ENCODE measurements around the gene PPP1R27. TPM values are rescaled to one million over a fixed set of nuclear protein-coding genes. Genes with fewer than 3 reads are reported as not detected.

Gene PPP1R27
- total and polyA plus RNA-seq, 9 of the 15 experiments (the other 6 are each of a cell fraction or from before 2014, with no cell fraction given): 0.29 to 6.9 (median 1.5) TPM; not detected in 2

DNA sequence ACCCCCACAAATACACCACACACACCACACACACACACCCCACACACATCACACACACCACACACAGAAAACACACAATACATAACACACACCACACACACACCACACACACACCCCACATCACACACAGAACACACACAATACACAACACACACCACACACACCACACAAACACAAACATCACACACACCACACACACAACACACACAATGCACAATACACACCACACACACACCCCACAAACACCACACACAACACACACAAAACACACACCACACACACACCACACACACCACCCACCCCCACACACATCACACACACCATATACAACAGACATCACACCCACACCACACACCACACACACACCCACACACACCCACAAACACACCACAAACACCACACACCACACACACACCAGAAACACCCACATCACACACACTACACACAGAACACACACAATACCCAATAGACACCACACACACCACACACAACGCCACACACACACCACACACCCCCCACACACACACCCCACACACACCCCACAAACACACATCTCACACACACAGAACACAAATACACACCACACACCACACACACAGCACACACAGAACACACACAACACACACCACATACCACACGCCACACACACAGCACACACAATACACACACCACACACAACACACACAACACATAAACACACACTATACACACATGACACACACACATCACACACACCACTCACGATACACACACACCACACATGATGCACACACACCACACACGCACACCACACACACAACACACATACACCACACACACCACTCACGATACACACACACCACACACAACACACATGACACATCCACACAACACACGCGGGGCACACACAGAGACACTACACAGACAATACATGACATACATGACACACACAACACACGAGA, 41.9 kb downstream of the PPP1R27 start (continued):
- peak; percentile 16; the same call in 1 of the 2 replicates for TF ChIP-seq NFIC (IDR thresholded peaks at IDR 0.05)
- TF ChIP-seq NR2C1 (IDR thresholded peaks at IDR 0.05): 0 out of 2 replicates have a peak, but pooled peaks have one; percentile 13
- no peak for TF ChIP-seq NR2C1 (tag; IDR thresholded peaks at IDR 0.05)
- no peak for TF ChIP-seq HMG20A (CRISPR knock-in tag; conservative IDR thresholded peaks at IDR 0.05)
- no peak for TF ChIP-seq TCF7 (IDR thresholded peaks at IDR 0.05; ENCODE audit: borderline replicate concordance)
- TF ChIP-seq, protein P1, sequence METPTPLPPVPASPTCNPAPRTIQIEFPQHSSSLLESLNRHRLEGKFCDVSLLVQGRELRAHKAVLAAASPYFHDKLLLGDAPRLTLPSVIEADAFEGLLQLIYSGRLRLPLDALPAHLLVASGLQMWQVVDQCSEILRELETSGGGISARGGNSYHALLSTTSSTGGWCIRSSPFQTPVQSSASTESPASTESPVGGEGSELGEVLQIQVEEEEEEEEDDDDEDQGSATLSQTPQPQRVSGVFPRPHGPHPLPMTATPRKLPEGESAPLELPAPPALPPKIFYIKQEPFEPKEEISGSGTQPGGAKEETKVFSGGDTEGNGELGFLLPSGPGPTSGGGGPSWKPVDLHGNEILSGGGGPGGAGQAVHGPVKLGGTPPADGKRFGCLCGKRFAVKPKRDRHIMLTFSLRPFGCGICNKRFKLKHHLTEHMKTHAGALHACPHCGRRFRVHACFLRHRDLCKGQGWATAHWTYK (CRISPR knock-in tag; IDR thresholded peaks at IDR 0.05): no peak
- 0 out of 2 replicates have a peak, but pooled peaks have one; percentile 15 for TF ChIP-seq CBFB (CRISPR knock-in tag; IDR thresholded peaks at IDR 0.05)
- TF ChIP-seq ELF4 (CRISPR knock-in tag; IDR thresholded peaks at IDR 0.05): peak; percentile 73
- TF ChIP-seq, protein P2, sequence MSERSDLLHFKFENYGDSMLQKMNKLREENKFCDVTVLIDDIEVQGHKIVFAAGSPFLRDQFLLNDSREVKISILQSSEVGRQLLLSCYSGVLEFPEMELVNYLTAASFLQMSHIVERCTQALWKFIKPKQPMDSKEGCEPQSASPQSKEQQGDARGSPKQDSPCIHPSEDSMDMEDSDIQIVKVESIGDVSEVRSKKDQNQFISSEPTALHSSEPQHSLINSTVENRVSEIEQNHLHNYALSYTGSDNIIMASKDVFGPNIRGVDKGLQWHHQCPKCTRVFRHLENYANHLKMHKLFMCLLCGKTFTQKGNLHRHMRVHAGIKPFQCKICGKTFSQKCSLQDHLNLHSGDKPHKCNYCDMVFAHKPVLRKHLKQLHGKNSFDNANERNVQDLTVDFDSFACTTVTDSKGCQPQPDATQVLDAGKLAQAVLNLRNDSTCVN (CRISPR knock-in tag; IDR thresholded peaks at IDR 0.05): peak; percentile 77; the same call in 1 of the 2 replicates
- no peak for TF ChIP-seq ZNF212 (CRISPR knock-in tag; IDR thresholded peaks at IDR 0.05)
- TF ChIP-seq, protein P3, sequence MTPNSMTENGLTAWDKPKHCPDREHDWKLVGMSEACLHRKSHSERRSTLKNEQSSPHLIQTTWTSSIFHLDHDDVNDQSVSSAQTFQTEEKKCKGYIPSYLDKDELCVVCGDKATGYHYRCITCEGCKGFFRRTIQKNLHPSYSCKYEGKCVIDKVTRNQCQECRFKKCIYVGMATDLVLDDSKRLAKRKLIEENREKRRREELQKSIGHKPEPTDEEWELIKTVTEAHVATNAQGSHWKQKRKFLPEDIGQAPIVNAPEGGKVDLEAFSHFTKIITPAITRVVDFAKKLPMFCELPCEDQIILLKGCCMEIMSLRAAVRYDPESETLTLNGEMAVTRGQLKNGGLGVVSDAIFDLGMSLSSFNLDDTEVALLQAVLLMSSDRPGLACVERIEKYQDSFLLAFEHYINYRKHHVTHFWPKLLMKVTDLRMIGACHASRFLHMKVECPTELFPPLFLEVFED (CRISPR knock-in tag; conservative IDR thresholded peaks at IDR 0.05): peak; percentile 72
- TF ChIP-seq YBX1 (IDR thresholded peaks at IDR 0.05): 0 out of 2 replicates have a peak, but pooled peaks have one; percentile 59
- peak in 1 of 2 experiments; percentile 76; a peak in 2 of 4 replicates for TF ChIP-seq TRIM24 (IDR thresholded peaks at IDR 0.05)
- no peak for TF ChIP-seq ZNF507 (tag; conservative IDR thresholded peaks at IDR 0.05)
- TF ChIP-seq HDAC1 (IDR thresholded peaks at IDR 0.05): peak in 1 of 2 experiments; percentile 38; a peak in 1 of 4 replicates
- TF ChIP-seq CBX1 (IDR thresholded peaks at IDR 0.05; ENCODE audit: low read depth): peak; percentile 69
- TF ChIP-seq GATAD2B (IDR thresholded peaks at IDR 0.05; ENCODE audit: borderline replicate concordance): no peak
- TF ChIP-seq SP1 (CRISPR knock-in tag; IDR thresholded peaks at IDR 0.05): no peak
- TF ChIP-seq MTA2 (IDR thresholded peaks at IDR 0.05; ENCODE audit: low read depth): 0 out of 2 replicates have a peak, but pooled peaks have one; percentile 3
- TF ChIP-seq CREBBP (IDR thresholded peaks at IDR 0.05; ENCODE audit: low read depth, low read length): peak; percentile 2
